ENCODE measurements around the gene FYB2.

Gene FYB2

DNA sequence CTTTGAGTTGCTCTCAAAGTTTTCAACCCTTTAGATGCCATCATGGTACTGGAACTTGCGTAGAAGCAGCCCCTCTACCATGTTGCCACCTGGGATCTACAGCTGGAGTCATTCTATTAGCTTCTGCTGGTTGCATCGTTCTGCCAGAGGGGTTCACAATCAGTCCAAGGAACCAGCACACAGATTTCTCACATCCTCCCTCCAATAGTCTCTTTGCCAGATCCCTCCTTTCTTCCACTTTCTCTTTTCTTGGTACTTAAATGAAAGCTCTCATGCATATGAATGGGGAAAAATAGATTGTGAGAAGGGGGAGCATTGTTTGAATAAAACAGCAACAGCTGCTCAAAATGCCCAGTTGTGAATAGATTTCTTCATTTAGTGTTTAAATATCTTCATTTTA, 31.2 kb upstream of the FYB2 start:
- Histone ChIP-seq H3K4me1 (ENCODE audit: insufficient read depth, low read length) (no peaks in the 10 kb centered on the region), H3K9me3 (ENCODE audit: low read length) (no peaks in the 10 kb centered on the region), H3K36me3 (ENCODE audit: insufficient read depth, low read length) (no peaks in the 10 kb centered on the region), H3K27ac (ENCODE audit: low read depth, low read length) (no peak overlapping the region), H3K27me3 (ENCODE audit: control insufficient read depth in 1 of 2, insufficient read depth in 2 of 2, low read length in 2 of 2) (no peaks in the 10 kb centered on the region), H3K9ac (ENCODE audit: low read length) (no peak overlapping the region), H3K4me3 (ENCODE audit: low read depth in 1 of 2, low read length in 2 of 2) (no peak overlapping the region)

DNA sequence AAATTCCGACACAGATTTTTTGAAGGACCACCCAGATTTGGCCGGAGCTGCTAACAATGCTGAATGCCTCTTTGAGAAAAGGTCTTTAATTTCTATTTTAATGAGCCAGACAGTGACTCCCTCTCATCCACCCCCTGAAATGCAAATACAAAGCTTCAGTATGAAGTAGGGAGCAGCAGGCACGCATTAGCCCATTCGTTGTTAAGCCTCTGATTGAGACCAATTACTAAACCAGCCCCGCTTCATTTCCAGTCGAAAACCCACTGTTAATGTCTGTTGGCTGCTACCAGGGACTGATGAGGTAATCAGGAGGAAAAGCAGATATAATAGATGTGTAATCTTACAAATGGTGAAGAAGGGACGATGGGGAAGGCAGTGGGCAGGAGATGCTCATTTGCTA, 30.5 kb upstream of the FYB2 start:
- H3K27ac ChIP-seq (ENCODE audit: low read depth, low read length): no peak overlapping the region
- no peaks in the 10 kb centered on the region for H3K4me1 ChIP-seq (ENCODE audit: insufficient read depth, low read length)
- no peaks in the 10 kb centered on the region for H3K36me3 ChIP-seq (ENCODE audit: insufficient read depth, low read length)
- H3K9ac ChIP-seq (ENCODE audit: low read length): no peak overlapping the region
- no peaks in the 10 kb centered on the region for H3K27me3 ChIP-seq (ENCODE audit: control insufficient read depth in 1 of 2, insufficient read depth in 2 of 2, low read length in 2 of 2)
- no peaks in the 10 kb centered on the region for H3K9me3 ChIP-seq (ENCODE audit: low read length)
- H3K4me3 ChIP-seq (ENCODE audit: low read depth in 1 of 2, low read length in 2 of 2): no peak overlapping the region

DNA sequence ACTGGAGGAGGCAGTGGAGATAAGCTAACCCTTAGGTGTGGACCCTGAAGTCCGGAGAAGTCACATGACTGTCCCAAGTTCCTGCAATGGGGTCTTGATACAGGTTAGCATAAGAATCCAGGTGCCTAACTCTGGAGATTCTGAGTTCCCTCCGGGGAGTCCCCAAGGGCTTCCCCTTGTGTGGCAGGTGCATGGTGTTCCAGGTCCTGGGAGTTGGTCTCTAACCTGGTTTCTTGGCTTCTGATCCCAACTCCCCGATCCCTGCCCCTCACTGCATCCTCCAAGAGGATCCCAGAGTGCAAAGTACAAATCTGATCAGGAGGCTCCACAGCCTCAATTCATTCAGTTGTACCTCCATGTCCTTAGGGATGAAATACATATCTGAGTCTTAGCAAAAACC, 26.1 kb upstream of the FYB2 start:
- Histone ChIP-seq H3K27me3 (ENCODE audit: control insufficient read depth in 1 of 2, insufficient read depth in 2 of 2, low read length in 2 of 2) (no peaks in the 10 kb centered on the region), H3K27ac (ENCODE audit: low read depth, low read length) (no peak overlapping the region), H3K4me1 (ENCODE audit: insufficient read depth, low read length) (no peaks in the 10 kb centered on the region), H3K4me3 (ENCODE audit: low read depth in 1 of 2, low read length in 2 of 2) (no peak overlapping the region), H3K36me3 (ENCODE audit: insufficient read depth, low read length) (no peaks in the 10 kb centered on the region), H3K9ac (ENCODE audit: low read length) (no peak overlapping the region), H3K9me3 (ENCODE audit: low read length) (no peaks in the 10 kb centered on the region)

DNA sequence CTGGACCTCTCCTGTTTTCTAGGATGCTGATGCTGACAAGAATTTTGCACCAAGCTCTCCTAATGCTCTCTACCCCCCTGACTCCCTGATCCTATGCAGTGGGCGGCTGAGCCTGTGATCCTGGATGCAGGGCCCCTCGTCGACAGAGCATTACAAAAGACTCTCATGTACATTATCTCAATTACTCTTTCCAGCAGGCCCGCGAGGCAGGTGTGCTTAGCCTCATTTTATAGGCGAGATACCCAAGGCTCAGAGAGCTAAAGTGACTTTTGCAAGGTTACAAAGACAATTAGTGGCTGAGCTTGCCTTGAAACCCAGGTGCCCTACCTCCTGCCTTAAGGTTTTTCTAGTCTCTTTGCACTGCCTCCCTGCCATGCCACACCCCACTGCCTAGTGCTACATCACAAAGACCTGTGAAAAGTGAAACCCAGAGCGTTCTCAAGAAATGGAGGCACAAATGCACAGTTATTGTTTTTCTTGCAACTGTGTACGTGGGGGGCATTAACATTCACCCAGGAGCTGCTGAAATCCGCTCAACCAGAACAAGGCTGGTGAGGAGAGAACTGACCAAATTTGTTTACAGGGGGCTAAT, 25.4 kb upstream of the FYB2 start:
- no peaks in the 10 kb centered on the region for H3K36me3 ChIP-seq (ENCODE audit: insufficient read depth, low read length)
- no peaks in the 10 kb centered on the region for H3K27me3 ChIP-seq (ENCODE audit: control insufficient read depth in 1 of 2, insufficient read depth in 2 of 2, low read length in 2 of 2)
- H3K27ac ChIP-seq (ENCODE audit: low read depth, low read length): no peak overlapping the region
- H3K4me3 ChIP-seq (ENCODE audit: low read depth in 1 of 2, low read length in 2 of 2): no peak overlapping the region
- no peaks in the 10 kb centered on the region for H3K4me1 ChIP-seq (ENCODE audit: insufficient read depth, low read length)
- H3K9me3 ChIP-seq (ENCODE audit: low read length): no peaks in the 10 kb centered on the region
- H3K9ac ChIP-seq (ENCODE audit: low read length): no peak overlapping the region

GRCh38 chr1:56843544-56843943, 24.3 kb upstream of the FYB2 start:
- no peaks in the 10 kb centered on the region for H3K9me3 ChIP-seq (ENCODE audit: low read length)
- no peaks in the 10 kb centered on the region for H3K4me1 ChIP-seq (ENCODE audit: insufficient read depth, low read length)
- no peak overlapping the region for H3K4me3 ChIP-seq (ENCODE audit: low read depth in 1 of 2, low read length in 2 of 2)
- no peaks in the 10 kb centered on the region for H3K36me3 ChIP-seq (ENCODE audit: insufficient read depth, low read length)
- no peak overlapping the region for H3K27ac ChIP-seq (ENCODE audit: low read depth, low read length)
- H3K9ac ChIP-seq (ENCODE audit: low read length): no peak overlapping the region
- H3K27me3 ChIP-seq (ENCODE audit: control insufficient read depth in 1 of 2, insufficient read depth in 2 of 2, low read length in 2 of 2): no peaks in the 10 kb centered on the region

- H3K9ac ChIP-seq (ENCODE audit: low read length): no peak overlapping the region
- no peak overlapping the region for H3K27ac ChIP-seq (ENCODE audit: low read depth, low read length)
- no peaks in the 10 kb centered on the region for H3K27me3 ChIP-seq (ENCODE audit: control insufficient read depth in 1 of 2, insufficient read depth in 2 of 2, low read length in 2 of 2)
- H3K9me3 ChIP-seq (ENCODE audit: low read length): no peaks in the 10 kb centered on the region
- H3K4me1 ChIP-seq (ENCODE audit: insufficient read depth, low read length): peaks cover 5% of the 10 kb centered on the region
- no peak overlapping the region for H3K4me3 ChIP-seq (ENCODE audit: low read depth in 1 of 2, low read length in 2 of 2)
- H3K36me3 ChIP-seq (ENCODE audit: insufficient read depth, low read length): no peaks in the 10 kb centered on the region
These were observed 19.6 kb upstream of the FYB2 start for GRCh38 chr1:56838759-56839158.

DNA sequence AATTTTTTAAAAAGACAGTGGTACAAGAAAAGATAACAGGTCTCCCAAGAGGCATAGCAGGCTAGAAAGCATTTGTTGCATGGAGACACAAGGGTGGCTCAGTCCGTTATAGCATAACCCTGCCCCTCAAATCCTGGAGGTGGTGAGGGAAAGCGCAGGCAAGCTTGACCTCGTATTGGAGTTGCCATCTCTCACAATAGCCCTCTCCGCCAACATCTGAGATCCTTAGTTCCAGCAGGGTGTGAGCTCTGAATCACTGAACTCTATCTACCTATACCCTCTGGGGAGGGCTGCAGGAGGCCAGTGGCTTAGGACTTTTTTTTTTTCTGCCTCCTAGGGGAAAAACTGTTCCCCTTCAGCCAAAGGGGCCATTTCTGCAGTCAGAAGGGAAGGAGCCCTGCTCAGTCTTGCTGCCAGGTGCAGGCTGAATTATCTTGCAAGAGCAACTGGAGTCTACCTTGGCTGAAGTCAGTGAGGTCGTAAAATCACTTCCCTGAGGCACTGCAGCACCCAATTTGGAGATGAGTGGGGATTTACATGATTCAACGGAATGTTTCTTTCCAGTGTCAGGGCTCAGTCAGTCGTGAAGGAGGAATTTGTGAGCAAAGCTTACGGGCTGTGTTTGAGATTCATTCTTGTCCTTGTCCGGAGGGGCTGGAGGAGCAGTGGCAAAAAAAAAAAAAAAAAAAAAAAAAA, 18.2 kb upstream of the FYB2 start:
- no peaks in the 10 kb centered on the region for H3K27me3 ChIP-seq (ENCODE audit: control insufficient read depth in 1 of 2, insufficient read depth in 2 of 2, low read length in 2 of 2)
- no peaks in the 10 kb centered on the region for H3K36me3 ChIP-seq (ENCODE audit: insufficient read depth, low read length)
- peaks cover 15% of the 10 kb centered on the region for H3K4me1 ChIP-seq (ENCODE audit: insufficient read depth, low read length)
- H3K4me3 ChIP-seq (ENCODE audit: low read depth in 1 of 2, low read length in 2 of 2): no peak overlapping the region
- no peak overlapping the region for H3K27ac ChIP-seq (ENCODE audit: low read depth, low read length)
- no peak overlapping the region for H3K9ac ChIP-seq (ENCODE audit: low read length)
- no peaks in the 10 kb centered on the region for H3K9me3 ChIP-seq (ENCODE audit: low read length)

DNA sequence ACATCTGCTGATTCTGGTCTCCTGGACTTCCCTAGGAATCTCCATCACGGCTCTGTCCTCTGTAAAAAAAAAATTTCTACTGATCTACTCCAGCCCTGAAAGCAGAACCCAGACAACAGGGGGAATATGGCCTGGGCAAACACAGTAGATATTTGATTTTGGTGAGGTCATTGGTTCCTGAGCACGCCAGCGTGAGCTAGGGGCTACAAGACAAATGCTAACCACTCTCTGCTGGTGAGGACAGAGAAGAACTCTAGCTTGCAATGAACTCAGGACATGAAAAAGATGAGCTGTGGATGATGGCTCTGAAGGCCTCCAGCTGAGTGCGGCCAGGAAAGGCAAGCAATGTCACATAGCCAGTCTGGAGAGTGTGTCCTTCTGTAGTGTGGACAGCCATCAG, 17.2 kb upstream of the FYB2 start:
- H3K27me3 ChIP-seq (ENCODE audit: control insufficient read depth in 1 of 2, insufficient read depth in 2 of 2, low read length in 2 of 2): no peaks in the 10 kb centered on the region
- H3K9ac ChIP-seq (ENCODE audit: low read length): no peak overlapping the region
- no peaks in the 10 kb centered on the region for H3K9me3 ChIP-seq (ENCODE audit: low read length)
- no peak overlapping the region for H3K27ac ChIP-seq (ENCODE audit: low read depth, low read length)
- peaks cover 15% of the 10 kb centered on the region for H3K4me1 ChIP-seq (ENCODE audit: insufficient read depth, low read length)
- no peak overlapping the region for H3K4me3 ChIP-seq (ENCODE audit: low read depth in 1 of 2, low read length in 2 of 2)
- no peaks in the 10 kb centered on the region for H3K36me3 ChIP-seq (ENCODE audit: insufficient read depth, low read length)

- H3K9ac ChIP-seq (ENCODE audit: low read length): no peak overlapping the region
- H3K27ac ChIP-seq (ENCODE audit: low read depth, low read length): no peak overlapping the region
- peaks cover 15% of the 10 kb centered on the region for H3K4me1 ChIP-seq (ENCODE audit: insufficient read depth, low read length)
- no peaks in the 10 kb centered on the region for H3K27me3 ChIP-seq (ENCODE audit: control insufficient read depth in 1 of 2, insufficient read depth in 2 of 2, low read length in 2 of 2)
- H3K9me3 ChIP-seq (ENCODE audit: low read length): no peaks in the 10 kb centered on the region
- no peak overlapping the region for H3K4me3 ChIP-seq (ENCODE audit: low read depth in 1 of 2, low read length in 2 of 2)
- no peaks in the 10 kb centered on the region for H3K36me3 ChIP-seq (ENCODE audit: insufficient read depth, low read length)
These were observed 16.5 kb upstream of the FYB2 start for GRCh38 chr1:56835657-56836056.

DNA sequence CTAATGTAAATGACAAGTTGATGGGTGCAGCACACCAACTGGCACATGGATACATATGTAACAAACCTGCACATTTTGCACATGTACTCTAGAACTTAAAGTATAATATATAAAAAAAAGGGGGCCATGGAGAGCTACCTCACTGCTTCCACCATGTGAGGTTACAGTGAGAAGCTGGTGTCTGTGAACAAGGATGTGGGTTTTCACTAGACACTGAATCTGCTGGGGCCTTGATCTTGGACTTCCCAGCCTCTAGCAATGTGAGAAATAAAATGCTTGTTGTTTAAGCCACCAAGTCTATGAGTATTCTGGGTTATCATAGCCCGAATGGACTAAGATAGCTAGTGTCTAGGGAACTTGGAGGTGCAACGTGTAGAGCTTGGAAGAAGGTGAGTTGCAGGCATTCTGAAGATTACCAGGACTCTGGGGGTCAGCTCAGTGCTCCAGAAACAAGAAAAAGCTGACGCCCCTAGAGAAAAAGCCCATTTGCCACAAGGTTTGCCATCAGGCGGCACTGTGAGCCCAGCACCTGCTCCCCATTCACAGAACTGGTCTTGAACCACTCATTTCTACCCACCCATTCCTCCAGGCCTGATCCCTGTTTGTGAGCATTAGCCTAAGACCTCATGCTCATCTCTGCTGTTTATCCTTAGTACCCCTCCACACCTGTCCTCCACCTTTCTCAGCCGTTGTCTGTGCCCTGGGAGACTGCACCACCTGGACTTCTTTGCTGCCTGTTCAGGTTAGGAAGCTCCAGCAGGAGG, 15.1 kb upstream of the FYB2 start:
- Histone ChIP-seq H3K27me3 (ENCODE audit: control insufficient read depth in 1 of 2, insufficient read depth in 2 of 2, low read length in 2 of 2) (no peaks in the 10 kb centered on the region), H3K4me1 (ENCODE audit: insufficient read depth, low read length) (peaks cover 15% of the 10 kb centered on the region), H3K9me3 (ENCODE audit: low read length) (no peaks in the 10 kb centered on the region), H3K4me3 (ENCODE audit: low read depth in 1 of 2, low read length in 2 of 2) (no peak overlapping the region), H3K27ac (ENCODE audit: low read depth, low read length) (no peak overlapping the region), H3K36me3 (ENCODE audit: insufficient read depth, low read length) (no peaks in the 10 kb centered on the region), H3K9ac (ENCODE audit: low read length) (no peak overlapping the region)

- Histone ChIP-seq H3K9ac (ENCODE audit: low read length) (no peak overlapping the region), H3K27ac (ENCODE audit: low read depth, low read length) (no peak overlapping the region), H3K27me3 (ENCODE audit: control insufficient read depth in 1 of 2, insufficient read depth in 2 of 2, low read length in 2 of 2) (no peaks in the 10 kb centered on the region), H3K36me3 (ENCODE audit: insufficient read depth, low read length) (no peaks in the 10 kb centered on the region), H3K4me3 (ENCODE audit: low read depth in 1 of 2, low read length in 2 of 2) (no peak overlapping the region), H3K9me3 (ENCODE audit: low read length) (no peaks in the 10 kb centered on the region), H3K4me1 (ENCODE audit: insufficient read depth, low read length) (peaks cover 15% of the 10 kb centered on the region)
These were observed 13.9 kb upstream of the FYB2 start for GRCh38 chr1:56833088-56833487.
